Effector CD8-positive, alpha-beta T cell (primary cell): ENCODE data around the gene CCDC51.

ENCODE experiments used
- DNase-seq: peaks from one replicate; lab custom pipeline; 2025; lab: John Stamatoyannopoulos, UW

Gene CCDC51

GRCh38 chr3:48420561-48420960 lies 19.4 kb downstream of the CCDC51 start:
- DNase-seq, result no peak

- DNase-seq, result no peak
These were observed 20.3 kb downstream of the CCDC51 start for GRCh38 chr3:48419597-48419996.

- no peak for DNase-seq
These were observed 20.8 kb downstream of the CCDC51 start for GRCh38 chr3:48419149-48419548.

- DNase-seq, result no peak
These were observed 21.3 kb downstream of the CCDC51 start for GRCh38 chr3:48418651-48419050.

GRCh38 chr3:48418140-48418539 lies 21.8 kb downstream of the CCDC51 start:
- DNase-seq, result no peak

GRCh38 chr3:48417529-48418108 lies 22.3 kb downstream of the CCDC51 start:
- DNase-seq, result no peak

- DNase-seq, result no peak
These were observed 23.4 kb downstream of the CCDC51 start for GRCh38 chr3:48416546-48416945.

GRCh38 chr3:48416091-48416505 lies 23.8 kb downstream of the CCDC51 start:
- DNase-seq, result no peak

GRCh38 chr3:48415251-48415953 lies 24.5 kb downstream of the CCDC51 start:
- no peak for DNase-seq

- no peak for DNase-seq
These were observed 25.3 kb downstream of the CCDC51 start for GRCh38 chr3:48414376-48415250.

- DNase-seq, result no peak
These were observed 26.3 kb downstream of the CCDC51 start for GRCh38 chr3:48413611-48414010.

- DNase-seq, result no peak
These were observed 26.8 kb downstream of the CCDC51 start for GRCh38 chr3:48413086-48413485.

GRCh38 chr3:48412375-48413001 lies 27.4 kb downstream of the CCDC51 start:
- no peak for DNase-seq

- no peak for DNase-seq
These were observed 28.1 kb downstream of the CCDC51 start for GRCh38 chr3:48411606-48412374.

GRCh38 chr3:48411041-48411588 lies 28.8 kb downstream of the CCDC51 start:
- DNase-seq, result no peak

GRCh38 chr3:48410205-48411040 lies 29.5 kb downstream of the CCDC51 start:
- no peak for DNase-seq

GRCh38 chr3:48409291-48410201 lies 30.4 kb downstream of the CCDC51 start:
- no peak for DNase-seq

- no peak for DNase-seq
These were observed 31.1 kb downstream of the CCDC51 start for GRCh38 chr3:48408823-48409281.

GRCh38 chr3:48407542-48408099 lies 32.3 kb downstream of the CCDC51 start:
- DNase-seq, result no peak
